SK-N-SH (cell line): ENCODE results near the gene AIFM3. TPM values are rescaled to one million over a fixed set of nuclear protein-coding genes. Genes with fewer than 3 reads are reported as not detected.

Experiments used
- CTCF ChIA-PET: fragments of 300-600, 350-600 bp; formaldehyde crosslinking; extraction: SDS; loops from one replicate; lab custom pipeline; 2021; lab: Yijun Ruan, JAX
- POLR2A ChIA-PET: fragments of 350-600 bp; sonication (Branson Sonifier 250); formaldehyde crosslinking; extraction: SDS; loops from one replicate; lab custom pipeline; 2020; ENCODE audit warnings: antibody characterized with exemption, inconsistent platforms; lab: Yijun Ruan, JAX
- DNase-seq: peaks from one replicate; pipeline ENCODE4 v3.0.0; 2012
- H2AFZ ChIP-seq: fragments of 200-600 bp; sonication (generic); 2 replicates; pipeline ENCODE4 v1.8.1; 2016; ENCODE audit warnings: antibody characterized with exemption, mild to moderate bottlenecking, low read depth
- H3F3A ChIP-seq: fragments of 200-600 bp; sonication (generic); replicated peaks from 2 replicates; pipeline ENCODE3; 2016; ENCODE audit warnings: antibody characterized with exemption, mild to moderate bottlenecking; ENCODE audit not compliant: insufficient read depth
- H3K27ac ChIP-seq, 2 experiments: fragments of 200-500 bp in 1 of 2; fragments of 200-600 bp in 1 of 2; sonication (Bioruptor generic) in 1 of 2; sonication (generic), shearing (Covaris generic) in 1 of 2; 2 replicates each; pipeline versions ENCODE4 v1.5.1 to v1.6.1; 2014 to 2016; ENCODE audit warnings: low read depth in 2 of 2, inconsistent platforms in 1 of 2, low read length in 1 of 2, mild to moderate bottlenecking in 1 of 2, mixed read lengths in 1 of 2
- H3K27me3 ChIP-seq: fragments of 200-600 bp; sonication (generic), shearing (Covaris generic); 2 replicates; pipeline ENCODE4 v1.6.1; 2016; ENCODE audit warnings: mixed run types; ENCODE audit not compliant: insufficient read depth
- H3K36me3 ChIP-seq, 2 experiments: fragments of 200-500 bp in 1 of 2; fragments of 200-600 bp in 1 of 2; sonication (Bioruptor generic) in 1 of 2; sonication (generic) in 1 of 2; replicated peaks in 1 of 2; 2 replicates each; pipeline versions ENCODE3 to v1.5.1; 2014 to 2016; ENCODE audit warnings: low read length in 1 of 2, mild to moderate bottlenecking in 1 of 2; ENCODE audit not compliant: insufficient read depth in 2 of 2, control insufficient read depth in 1 of 2
- H3K4me1 ChIP-seq, 2 experiments: fragments of 200-500 bp in 1 of 2; fragments of 200-600 bp in 1 of 2; sonication (Bioruptor generic) in 1 of 2; sonication (generic), shearing (Covaris generic) in 1 of 2; 2 replicates each; pipeline versions ENCODE4 v1.5.1 to v1.6.1; 2014 to 2016; ENCODE audit warnings: low read depth in 1 of 2, low read length in 1 of 2, mixed run types in 1 of 2; ENCODE audit not compliant: insufficient read depth in 2 of 2, control insufficient read depth in 1 of 2
- H3K4me2 ChIP-seq: fragments of 200-600 bp; sonication (generic), shearing (Covaris generic); 2 replicates; pipeline ENCODE4 v1.6.1; 2017; ENCODE audit warnings: mixed run types
- H3K4me3 ChIP-seq, 2 experiments: fragments of 200-500 bp in 1 of 2; fragments of 200-600 bp in 1 of 2; sonication (Bioruptor generic) in 1 of 2; sonication (generic), shearing (Covaris generic) in 1 of 2; 2 replicates each; pipeline versions ENCODE4 v1.5.1 to v1.8.1; 2014 to 2016; ENCODE audit warnings: low read depth in 2 of 2, inconsistent platforms in 1 of 2, low read length in 1 of 2, mild to moderate bottlenecking in 1 of 2, mixed read lengths in 1 of 2, moderate library complexity in 1 of 2
- H3K79me2 ChIP-seq: fragments of 200-600 bp; sonication (generic); 2 replicates; pipeline ENCODE4 v1.8.1; 2017; ENCODE audit warnings: mild to moderate bottlenecking; ENCODE audit not compliant: insufficient read depth
- H3K9ac ChIP-seq: fragments of 200-600 bp; sonication (generic); 2 replicates; pipeline ENCODE4 v1.6.1; 2017; ENCODE audit warnings: mixed run types
- H3K9me2 ChIP-seq: fragments of 200-600 bp; sonication (generic); 2 replicates; pipeline ENCODE4 v1.6.1; 2017; ENCODE audit warnings: mixed run types
- H3K9me3 ChIP-seq: fragments of 200-600 bp; sonication (generic); 2 replicates; pipeline ENCODE4 v1.6.1; 2017; ENCODE audit warnings: mixed run types, mild to moderate bottlenecking, moderate library complexity
- H4K20me1 ChIP-seq: fragments of 200-600 bp; sonication (generic); 2 replicates; pipeline ENCODE4 v1.6.1; 2017; ENCODE audit warnings: mild to moderate bottlenecking, mixed run types; ENCODE audit not compliant: insufficient read depth
- FOXJ3 ChIP-seq: sonication (generic); formaldehyde crosslinking; IDR thresholded peaks from 2 replicates; pipeline ENCODE4 v1.5.1; 2020; ENCODE audit warnings: mild to moderate bottlenecking, missing genetic modification reagents
- JUND ChIP-seq: IDR thresholded peaks from 2 replicates; pipeline ENCODE4 v1.4.0; 2012
- MEF2A ChIP-seq: IDR thresholded peaks from 2 replicates; pipeline ENCODE4 v1.4.0; 2012; ENCODE audit warnings: low read depth, borderline replicate concordance
- NFIC ChIP-seq: IDR thresholded peaks from 2 replicates; pipeline ENCODE4 v1.4.0; 2012; ENCODE audit warnings: borderline replicate concordance
- PBX3 ChIP-seq: IDR thresholded peaks from 2 replicates; pipeline ENCODE4; 2012
- POLR2AphosphoS5 ChIP-seq: IDR thresholded peaks from 2 replicates; pipeline ENCODE4 v1.6.1; 2012; ENCODE audit warnings: low read depth, low read length
- RAD21 ChIP-seq: IDR thresholded peaks from 2 replicates; pipeline ENCODE4 v1.6.1; 2012; ENCODE audit warnings: mild to moderate bottlenecking, low read length
- RCOR1 ChIP-seq: fragments of 150-350 bp; IDR thresholded peaks from 2 replicates; pipeline ENCODE4 v1.6.1; 2017; ENCODE audit warnings: antibody characterized with exemption, low read length
- RXRA ChIP-seq: IDR thresholded peaks from 2 replicates; pipeline ENCODE4 v1.4.0; 2012; ENCODE audit warnings: low read depth, mild to moderate bottlenecking, borderline replicate concordance
- TCF12 ChIP-seq: IDR thresholded peaks from 2 replicates; pipeline ENCODE4 v1.4.0; 2012
- USF1 ChIP-seq: IDR thresholded peaks from 2 replicates; pipeline ENCODE4 v1.4.0; 2012; ENCODE audit warnings: low read depth, borderline replicate concordance
- WGBS: methylation state at CpG from one replicate; pipeline ENCODE4 v1.1.6; 2017; ENCODE audit warnings: low lambda C conversion rate; 5-methylcytosine and 5-hydroxymethylcytosine counted together
- polyA plus RNA-seq, 3 experiments: library from polyadenylated mRNA; depleted of rRNA; stranded (reverse); fragments of >200 nt; gene quantifications; 2 replicates each; pipeline ENCODE4 v1.2.3, GENCODE V29; 2012
- TF ChIP-seq, protein P1 (sequence below): fragments of 200-600 bp; sonication (generic); IDR thresholded peaks from 2 replicates; pipeline ENCODE4 v1.6.1; 2017; ENCODE audit warnings: antibody characterized with exemption, mild to moderate bottlenecking, moderate library complexity
- TF ChIP-seq, protein P2 (sequence below): fragments of 150-350 bp; IDR thresholded peaks from 2 replicates; pipeline ENCODE4 v1.6.1; 2017; ENCODE audit warnings: antibody characterized with exemption, low read length, low read depth, borderline replicate concordance
- TF ChIP-seq, protein P3 (sequence below): fragments of 150-350 bp; IDR thresholded peaks from 2 replicates; pipeline ENCODE4 v1.6.1; 2016; ENCODE audit warnings: mild to moderate bottlenecking, low read depth, low read length
- TF ChIP-seq, protein P4 (sequence below): IDR thresholded peaks from 2 replicates; pipeline ENCODE4 v1.6.1; 2012; ENCODE audit warnings: mild to moderate bottlenecking, low read depth, low read length, moderate library complexity

AIFM3 gene
- polyA plus RNA-seq, 1 of the 3 experiments (the other 2 are of a cell fraction): 1.7 TPM

DNA sequence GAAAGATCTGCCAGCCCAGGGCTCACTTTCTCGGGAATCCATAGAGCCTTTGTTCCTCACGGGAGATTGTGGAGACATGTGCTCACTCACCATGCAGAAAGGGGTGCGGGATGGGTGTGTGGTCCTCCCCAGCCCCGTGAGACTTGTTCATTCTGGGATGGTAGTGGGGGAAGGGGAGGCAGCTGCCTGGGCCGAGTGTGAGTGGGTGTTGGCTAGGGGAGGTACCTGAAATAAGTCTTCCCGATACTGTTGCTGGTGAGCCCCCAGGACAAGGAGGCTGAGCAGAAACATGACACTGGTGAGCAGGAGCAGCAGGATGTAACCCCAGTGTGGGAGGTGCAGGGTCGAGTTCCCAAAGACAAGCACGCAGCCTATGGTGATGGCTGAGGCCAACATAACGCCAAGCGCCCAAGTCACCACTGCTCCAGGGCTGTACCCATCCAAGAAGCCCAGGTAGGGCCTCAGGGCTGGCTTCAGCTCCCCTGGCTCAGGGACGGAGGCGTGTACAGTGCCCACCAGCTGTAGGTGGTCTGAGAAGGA, 62.5 kb downstream of the AIFM3 start:
- H3K9ac ChIP-seq: no peak overlapping the region
- H3K27me3 ChIP-seq: no peaks in the 10 kb centered on the region
- H3K27ac ChIP-seq: no peak overlapping the region
- no peaks in the 10 kb centered on the region for H3K9me3 ChIP-seq
- WGBS: 73% methylated on average over 6 of the region's 12 CpGs
- H3K36me3 ChIP-seq: no peaks in the 10 kb centered on the region
- H3K4me1 ChIP-seq: peaks cover 0 to 21% of the 10 kb centered on the region in 2 experiments; a peak in 1 of 4 replicates
- no peak overlapping the region for H3K4me2 ChIP-seq
- H4K20me1 ChIP-seq: no peaks in the 10 kb centered on the region
- DNase-seq: no peak
- H2AFZ ChIP-seq: no peak overlapping the region
- no peak for TF ChIP-seq PBX3
- TF ChIP-seq RAD21: no peak
- TF ChIP-seq, protein P1, sequence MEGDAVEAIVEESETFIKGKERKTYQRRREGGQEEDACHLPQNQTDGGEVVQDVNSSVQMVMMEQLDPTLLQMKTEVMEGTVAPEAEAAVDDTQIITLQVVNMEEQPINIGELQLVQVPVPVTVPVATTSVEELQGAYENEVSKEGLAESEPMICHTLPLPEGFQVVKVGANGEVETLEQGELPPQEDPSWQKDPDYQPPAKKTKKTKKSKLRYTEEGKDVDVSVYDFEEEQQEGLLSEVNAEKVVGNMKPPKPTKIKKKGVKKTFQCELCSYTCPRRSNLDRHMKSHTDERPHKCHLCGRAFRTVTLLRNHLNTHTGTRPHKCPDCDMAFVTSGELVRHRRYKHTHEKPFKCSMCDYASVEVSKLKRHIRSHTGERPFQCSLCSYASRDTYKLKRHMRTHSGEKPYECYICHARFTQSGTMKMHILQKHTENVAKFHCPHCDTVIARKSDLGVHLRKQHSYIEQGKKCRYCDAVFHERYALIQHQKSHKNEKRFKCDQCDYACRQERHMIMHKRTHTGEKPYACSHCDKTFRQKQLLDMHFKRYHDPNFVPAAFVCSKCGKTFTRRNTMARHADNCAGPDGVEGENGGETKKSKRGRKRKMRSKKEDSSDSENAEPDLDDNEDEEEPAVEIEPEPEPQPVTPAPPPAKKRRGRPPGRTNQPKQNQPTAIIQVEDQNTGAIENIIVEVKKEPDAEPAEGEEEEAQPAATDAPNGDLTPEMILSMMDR: no peak
- TF ChIP-seq POLR2AphosphoS5: no peak
- no peak for TF ChIP-seq FOXJ3 (CRISPR knock-in tag)
- no peak for TF ChIP-seq TCF12
- no peak for TF ChIP-seq NFIC
- TF ChIP-seq, protein P2, sequence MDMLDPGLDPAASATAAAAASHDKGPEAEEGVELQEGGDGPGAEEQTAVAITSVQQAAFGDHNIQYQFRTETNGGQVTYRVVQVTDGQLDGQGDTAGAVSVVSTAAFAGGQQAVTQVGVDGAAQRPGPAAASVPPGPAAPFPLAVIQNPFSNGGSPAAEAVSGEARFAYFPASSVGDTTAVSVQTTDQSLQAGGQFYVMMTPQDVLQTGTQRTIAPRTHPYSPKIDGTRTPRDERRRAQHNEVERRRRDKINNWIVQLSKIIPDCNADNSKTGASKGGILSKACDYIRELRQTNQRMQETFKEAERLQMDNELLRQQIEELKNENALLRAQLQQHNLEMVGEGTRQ: no peak
- no peak for TF ChIP-seq MEF2A
- no peak for TF ChIP-seq JUND
- no peak for TF ChIP-seq USF1
- TF ChIP-seq, protein P3, sequence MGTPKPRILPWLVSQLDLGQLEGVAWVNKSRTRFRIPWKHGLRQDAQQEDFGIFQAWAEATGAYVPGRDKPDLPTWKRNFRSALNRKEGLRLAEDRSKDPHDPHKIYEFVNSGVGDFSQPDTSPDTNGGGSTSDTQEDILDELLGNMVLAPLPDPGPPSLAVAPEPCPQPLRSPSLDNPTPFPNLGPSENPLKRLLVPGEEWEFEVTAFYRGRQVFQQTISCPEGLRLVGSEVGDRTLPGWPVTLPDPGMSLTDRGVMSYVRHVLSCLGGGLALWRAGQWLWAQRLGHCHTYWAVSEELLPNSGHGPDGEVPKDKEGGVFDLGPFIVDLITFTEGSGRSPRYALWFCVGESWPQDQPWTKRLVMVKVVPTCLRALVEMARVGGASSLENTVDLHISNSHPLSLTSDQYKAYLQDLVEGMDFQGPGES: no peak
- TF ChIP-seq, protein P4, sequence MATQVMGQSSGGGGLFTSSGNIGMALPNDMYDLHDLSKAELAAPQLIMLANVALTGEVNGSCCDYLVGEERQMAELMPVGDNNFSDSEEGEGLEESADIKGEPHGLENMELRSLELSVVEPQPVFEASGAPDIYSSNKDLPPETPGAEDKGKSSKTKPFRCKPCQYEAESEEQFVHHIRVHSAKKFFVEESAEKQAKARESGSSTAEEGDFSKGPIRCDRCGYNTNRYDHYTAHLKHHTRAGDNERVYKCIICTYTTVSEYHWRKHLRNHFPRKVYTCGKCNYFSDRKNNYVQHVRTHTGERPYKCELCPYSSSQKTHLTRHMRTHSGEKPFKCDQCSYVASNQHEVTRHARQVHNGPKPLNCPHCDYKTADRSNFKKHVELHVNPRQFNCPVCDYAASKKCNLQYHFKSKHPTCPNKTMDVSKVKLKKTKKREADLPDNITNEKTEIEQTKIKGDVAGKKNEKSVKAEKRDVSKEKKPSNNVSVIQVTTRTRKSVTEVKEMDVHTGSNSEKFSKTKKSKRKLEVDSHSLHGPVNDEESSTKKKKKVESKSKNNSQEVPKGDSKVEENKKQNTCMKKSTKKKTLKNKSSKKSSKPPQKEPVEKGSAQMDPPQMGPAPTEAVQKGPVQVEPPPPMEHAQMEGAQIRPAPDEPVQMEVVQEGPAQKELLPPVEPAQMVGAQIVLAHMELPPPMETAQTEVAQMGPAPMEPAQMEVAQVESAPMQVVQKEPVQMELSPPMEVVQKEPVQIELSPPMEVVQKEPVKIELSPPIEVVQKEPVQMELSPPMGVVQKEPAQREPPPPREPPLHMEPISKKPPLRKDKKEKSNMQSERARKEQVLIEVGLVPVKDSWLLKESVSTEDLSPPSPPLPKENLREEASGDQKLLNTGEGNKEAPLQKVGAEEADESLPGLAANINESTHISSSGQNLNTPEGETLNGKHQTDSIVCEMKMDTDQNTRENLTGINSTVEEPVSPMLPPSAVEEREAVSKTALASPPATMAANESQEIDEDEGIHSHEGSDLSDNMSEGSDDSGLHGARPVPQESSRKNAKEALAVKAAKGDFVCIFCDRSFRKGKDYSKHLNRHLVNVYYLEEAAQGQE: no peak
- no peak for TF ChIP-seq RXRA
- TF ChIP-seq RCOR1: no peak
- TF ChIP-seq, all 33 proteins: peak for 0
- Histone ChIP-seq H3K79me2 (no peaks in the 10 kb centered on the region), H3K4me3 (no peak overlapping the region), H3K9me2 (no peaks in the 10 kb centered on the region), H3F3A (no peaks in the 10 kb centered on the region)
- ChIA-PET CTCF (no interaction called here), POLR2A (interaction anchor here (0.9 kb wide), 1 partner anchor 10 kb away, joined by 4 read pairs; no protein-coding TSS in a partner anchor)
